Ovary (tissue), 3 donors: Measurements from ENCODE around the gene MIEN1.

ENCODE experiments used
- EP300 ChIP-seq: sonication (generic); formaldehyde crosslinking; IDR thresholded peaks from one replicate; pipeline ENCODE4 v1.6.1; 2017; ENCODE audit warnings: antibody characterized with exemption
- POLR2A ChIP-seq: fragments of 450-650 bp; IDR thresholded peaks from one replicate; pipeline ENCODE4 v1.6.1; 2017; ENCODE audit warnings: antibody characterized with exemption, mild to moderate bottlenecking, moderate library complexity
- TF ChIP-seq, protein P1 (sequence below), 3 donors: fragments of 450-650 bp in 2 of 3; fragments of 200-600 bp in 1 of 3; IDR thresholded peaks; one replicate each; pipeline versions ENCODE4 v1.5.1 to v1.8.0; 2016 to 2022; ENCODE audit warnings: antibody characterized with exemption in 3 of 3, mild to moderate bottlenecking in 1 of 3
- donor health status: DM: no; HTN: no; CAD: no.

DNA sequence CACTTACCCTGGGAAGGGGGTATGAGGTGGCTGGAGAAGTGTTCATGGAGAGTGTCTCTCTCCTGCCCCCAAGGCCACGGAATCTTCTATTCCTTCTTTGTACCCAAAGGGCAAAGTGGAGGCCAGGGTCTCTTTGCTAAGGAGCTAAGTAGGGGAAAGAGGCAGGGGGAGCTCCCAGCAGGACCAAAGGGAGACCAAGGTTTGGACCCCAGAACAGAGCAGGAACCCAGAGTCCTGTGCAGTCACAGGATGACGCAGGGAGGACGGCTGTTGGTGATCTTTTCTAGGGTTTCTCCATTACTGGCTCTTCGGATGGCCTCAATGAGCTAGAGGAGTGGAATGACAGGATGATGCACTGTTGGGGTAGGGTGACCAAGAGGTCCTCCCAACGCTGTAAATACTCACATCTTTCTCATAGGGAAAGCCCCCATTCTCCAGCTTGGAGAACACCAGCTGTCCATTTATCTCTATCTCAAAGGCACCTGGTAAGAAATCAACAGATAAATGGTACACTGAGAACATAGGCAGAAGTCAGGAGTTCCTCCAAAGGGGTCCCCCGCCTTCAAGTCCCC is 966 bp downstream of the MIEN1 start:
- no peak for TF ChIP-seq POLR2A
- TF ChIP-seq, protein P1, sequence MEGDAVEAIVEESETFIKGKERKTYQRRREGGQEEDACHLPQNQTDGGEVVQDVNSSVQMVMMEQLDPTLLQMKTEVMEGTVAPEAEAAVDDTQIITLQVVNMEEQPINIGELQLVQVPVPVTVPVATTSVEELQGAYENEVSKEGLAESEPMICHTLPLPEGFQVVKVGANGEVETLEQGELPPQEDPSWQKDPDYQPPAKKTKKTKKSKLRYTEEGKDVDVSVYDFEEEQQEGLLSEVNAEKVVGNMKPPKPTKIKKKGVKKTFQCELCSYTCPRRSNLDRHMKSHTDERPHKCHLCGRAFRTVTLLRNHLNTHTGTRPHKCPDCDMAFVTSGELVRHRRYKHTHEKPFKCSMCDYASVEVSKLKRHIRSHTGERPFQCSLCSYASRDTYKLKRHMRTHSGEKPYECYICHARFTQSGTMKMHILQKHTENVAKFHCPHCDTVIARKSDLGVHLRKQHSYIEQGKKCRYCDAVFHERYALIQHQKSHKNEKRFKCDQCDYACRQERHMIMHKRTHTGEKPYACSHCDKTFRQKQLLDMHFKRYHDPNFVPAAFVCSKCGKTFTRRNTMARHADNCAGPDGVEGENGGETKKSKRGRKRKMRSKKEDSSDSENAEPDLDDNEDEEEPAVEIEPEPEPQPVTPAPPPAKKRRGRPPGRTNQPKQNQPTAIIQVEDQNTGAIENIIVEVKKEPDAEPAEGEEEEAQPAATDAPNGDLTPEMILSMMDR (IDR thresholded peaks at IDR 0.05): no peak
- TF ChIP-seq EP300: no peak
